ENCODE results near the gene GLT8D1. TPM values are rescaled to one million over a fixed set of nuclear protein-coding genes. Genes with fewer than 3 reads are reported as not detected.
A peak's percentile ranks its signal among the peaks of the same experiment; 100 is the strongest.

Gene GLT8D1
- polyA plus RNA-seq, 1 experiment = 75.9 TPM

DNA sequence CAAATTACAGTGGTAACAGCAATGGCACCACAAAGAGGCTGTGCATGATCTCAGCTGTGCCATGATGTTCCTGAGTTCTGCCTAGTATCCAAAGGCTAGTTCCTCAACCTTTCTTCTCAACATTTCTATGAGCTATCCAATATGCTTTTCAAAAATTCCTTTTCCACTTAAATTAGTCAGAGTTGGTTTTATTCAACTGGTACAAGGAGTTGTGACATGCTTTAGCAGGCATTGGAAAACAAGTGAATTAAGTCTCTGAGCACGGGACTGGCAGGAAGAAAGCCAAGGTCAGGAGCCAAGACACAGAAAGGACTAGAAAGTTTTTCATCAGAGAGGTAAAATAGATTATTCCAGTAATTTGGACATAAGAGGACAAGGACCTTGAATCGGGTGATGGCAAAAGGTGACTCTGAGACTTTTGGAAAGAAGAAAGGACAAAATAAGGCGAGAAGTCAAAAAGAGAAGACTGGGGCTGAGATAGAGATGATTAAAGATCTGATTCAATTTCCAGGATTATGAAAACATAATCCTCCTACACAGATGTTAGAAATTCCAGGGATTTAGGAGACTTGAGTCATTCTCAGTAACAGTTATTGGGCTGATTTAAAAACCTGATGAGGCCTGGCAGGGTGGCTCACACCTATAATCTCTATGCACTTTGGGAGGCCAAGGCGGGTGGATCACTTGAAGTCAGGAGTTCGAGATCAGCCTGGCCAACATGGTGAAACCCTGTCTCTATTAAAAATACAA is 56.0 kb downstream of the GLT8D1 start:
- CTCF ChIA-PET = interaction anchor here (0.8 kb wide), 1 partner anchor 178 kb away, joined by 3 read pairs; no protein-coding TSS in a partner anchor
- peaks cover 7% of the 10 kb centered on the region for H3K36me3 ChIP-seq (ENCODE audit: control insufficient read depth, insufficient read depth, low read length)

DNA sequence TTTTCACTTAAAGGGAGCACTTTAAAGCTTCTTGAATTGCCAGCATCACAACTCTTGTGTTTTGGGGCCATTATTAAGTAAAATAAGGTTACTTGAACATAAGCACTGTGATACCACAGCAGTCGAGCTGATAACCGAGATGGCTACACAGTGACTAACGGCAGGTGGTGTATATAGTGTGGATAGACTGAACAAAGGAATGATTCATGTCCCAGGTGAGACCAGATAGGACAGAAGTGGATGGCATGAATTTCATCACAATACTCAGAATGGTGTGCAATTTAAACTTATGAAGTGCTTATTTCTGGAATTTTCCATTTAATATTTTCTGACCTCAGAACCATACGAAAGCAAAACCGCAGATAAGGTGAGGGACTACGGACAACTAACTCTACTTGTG is 60.0 kb downstream of the GLT8D1 start:
- H3K4me3 ChIP-seq (ENCODE audit: low read depth, low read length) = no peak overlapping the region
- ChIA-PET POLR2A (interaction anchor here (0.7 kb wide), 1 partner anchor 110 kb away, joined by 23 read pairs; no protein-coding TSS in a partner anchor), CTCF (no interaction called here)
- no peaks in the 10 kb centered on the region for H3K27me3 ChIP-seq (ENCODE audit: control insufficient read depth, insufficient read depth, low read length)
- TF ChIP-seq, protein P1, sequence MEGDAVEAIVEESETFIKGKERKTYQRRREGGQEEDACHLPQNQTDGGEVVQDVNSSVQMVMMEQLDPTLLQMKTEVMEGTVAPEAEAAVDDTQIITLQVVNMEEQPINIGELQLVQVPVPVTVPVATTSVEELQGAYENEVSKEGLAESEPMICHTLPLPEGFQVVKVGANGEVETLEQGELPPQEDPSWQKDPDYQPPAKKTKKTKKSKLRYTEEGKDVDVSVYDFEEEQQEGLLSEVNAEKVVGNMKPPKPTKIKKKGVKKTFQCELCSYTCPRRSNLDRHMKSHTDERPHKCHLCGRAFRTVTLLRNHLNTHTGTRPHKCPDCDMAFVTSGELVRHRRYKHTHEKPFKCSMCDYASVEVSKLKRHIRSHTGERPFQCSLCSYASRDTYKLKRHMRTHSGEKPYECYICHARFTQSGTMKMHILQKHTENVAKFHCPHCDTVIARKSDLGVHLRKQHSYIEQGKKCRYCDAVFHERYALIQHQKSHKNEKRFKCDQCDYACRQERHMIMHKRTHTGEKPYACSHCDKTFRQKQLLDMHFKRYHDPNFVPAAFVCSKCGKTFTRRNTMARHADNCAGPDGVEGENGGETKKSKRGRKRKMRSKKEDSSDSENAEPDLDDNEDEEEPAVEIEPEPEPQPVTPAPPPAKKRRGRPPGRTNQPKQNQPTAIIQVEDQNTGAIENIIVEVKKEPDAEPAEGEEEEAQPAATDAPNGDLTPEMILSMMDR (IDR thresholded peaks at IDR 0.05; ENCODE audit: insufficient read depth, low read depth, low read length) = no peak
- DNase-seq (ENCODE audit: low read depth) = no peak
- H3K36me3 ChIP-seq (ENCODE audit: control insufficient read depth, insufficient read depth, low read length) = peaks cover 7% of the 10 kb centered on the region

More for the DNA sequence above, 56.0 kb downstream of the GLT8D1 start:
- Histone ChIP-seq H3K4me3 (ENCODE audit: low read depth, low read length) (no peak overlapping the region), H3K27me3 (ENCODE audit: control insufficient read depth, insufficient read depth, low read length) (no peaks in the 10 kb centered on the region)
- POLR2A ChIA-PET = no interaction called here
- DNase-seq (ENCODE audit: low read depth) = no peak
- TF ChIP-seq, protein P1 (IDR thresholded peaks at IDR 0.05; ENCODE audit: insufficient read depth, low read depth, low read length) = no peak

Small RNA genes lying within 50 kb of the gene (small RNA-seq; reads per million reads assigned to genes)
- gene AC006254.2 (ENCODE audit: insufficient read length, low read depth, low replicate concordance) = not detected
- 786 reads per million, percentile 96 among the genes with 10 or more reads in this experiment for gene RF00569 (ENCODE audit: insufficient read length, low read depth, low replicate concordance)
- not detected for gene RF01183 (ENCODE audit: insufficient read length, low read depth, low replicate concordance)
- gene SNORD19 (ENCODE audit: insufficient read length, low read depth, low replicate concordance) = not detected
- not detected for gene SNORD19B (ENCODE audit: insufficient read length, low read depth, low replicate concordance)
- gene SNORD69 (ENCODE audit: insufficient read length, low read depth, low replicate concordance) = 240 reads per million, percentile 94 among the genes with 10 or more reads in this experiment

Other genes starting within 250 kb of the GLT8D1 start
- gene STAB1, start 210.5 kb downstream of the GLT8D1 start, polyA plus RNA-seq (2011; rRNA removed) = 0.01 and 0.05 TPM in 2 replicates
- gene NT5DC2, start 171.9 kb downstream of the GLT8D1 start, polyA plus RNA-seq (2011; rRNA removed) = 132 and 186 TPM in 2 replicates
- 11.9 and 12.3 TPM in 2 replicates for gene UQCC5, start 169.2 kb downstream of the GLT8D1 start, polyA plus RNA-seq (2011; rRNA removed)
- 16.5 and 23.8 TPM in 2 replicates for gene PBRM1, start 19.9 kb downstream of the GLT8D1 start, polyA plus RNA-seq (2011; rRNA removed)
- 30.6 and 52.7 TPM in 2 replicates for gene GNL3, start 19.8 kb downstream of the GLT8D1 start, polyA plus RNA-seq (2011; rRNA removed)
- gene SPCS1, start 315 bp upstream of the GLT8D1 start, polyA plus RNA-seq (2011; rRNA removed) = 79.6 and 137 TPM in 2 replicates
- 10.0 and 14.5 TPM in 2 replicates for gene NEK4, start 65.1 kb upstream of the GLT8D1 start, polyA plus RNA-seq (2011; rRNA removed)
- gene ITIH1, start 71.8 kb upstream of the GLT8D1 start, polyA plus RNA-seq (2011; rRNA removed) = not detected in 2 replicates
- gene ITIH3, start 89.0 kb upstream of the GLT8D1 start, polyA plus RNA-seq (2011; rRNA removed) = 1.3 and 1.7 TPM in 2 replicates
- gene ITIH4, start 124.9 kb upstream of the GLT8D1 start, polyA plus RNA-seq (2011; rRNA removed) = 0.49 and 1.4 TPM in 2 replicates
- gene MUSTN1, start 129.2 kb upstream of the GLT8D1 start, polyA plus RNA-seq (2011; rRNA removed) = not detected in 2 replicates
- gene STIMATE, start 191.8 kb upstream of the GLT8D1 start, polyA plus RNA-seq (2011; rRNA removed) = 11.6 and 13.5 TPM in 2 replicates

All from BJ (cell line).